HG02642 (cell line): Measurements from ENCODE around the gene EBF3.

ENCODE experiments used
- ATAC-seq: cut with Tn5 transposase; IDR thresholded peaks from one replicate; pipeline ENCODE4 v1.9.1; 2021; ENCODE audit warnings: mild to moderate bottlenecking; ENCODE audit not compliant: unreplicated experiment, poor library complexity

EBF3 gene

GRCh38 chr10:129914153-129914855, 49.8 kb downstream of the EBF3 start:
- ATAC-seq: no peak

GRCh38 chr10:129912986-129913695, 50.9 kb downstream of the EBF3 start:
- no peak for ATAC-seq

GRCh38 chr10:129912166-129912917, 51.7 kb downstream of the EBF3 start:
- ATAC-seq: no peak

- no peak for ATAC-seq
Observed at GRCh38 chr10:129911451-129912165, 52.5 kb downstream of the EBF3 start.

GRCh38 chr10:129910861-129911260, 53.2 kb downstream of the EBF3 start:
- ATAC-seq: no peak

- no peak for ATAC-seq
Observed at GRCh38 chr10:129909531-129910256, 54.4 kb downstream of the EBF3 start.

GRCh38 chr10:129909080-129909479, 55.0 kb downstream of the EBF3 start:
- no peak for ATAC-seq

- ATAC-seq: no peak
Observed at GRCh38 chr10:129908406-129908805, 55.7 kb downstream of the EBF3 start.

GRCh38 chr10:129905553-129905952, 58.5 kb downstream of the EBF3 start:
- no peak for ATAC-seq

- ATAC-seq: no peak
Observed at GRCh38 chr10:129904323-129904722, 59.8 kb downstream of the EBF3 start.

- ATAC-seq: no peak
Observed at GRCh38 chr10:129901389-129902006, 62.6 kb downstream of the EBF3 start.

GRCh38 chr10:129900825-129901224, 63.2 kb downstream of the EBF3 start:
- ATAC-seq: no peak

GRCh38 chr10:129899276-129900130, 64.6 kb downstream of the EBF3 start:
- ATAC-seq: no peak

- no peak for ATAC-seq
Observed at GRCh38 chr10:129898706-129899268, 65.3 kb downstream of the EBF3 start.

GRCh38 chr10:129897871-129898626, 66.0 kb downstream of the EBF3 start:
- ATAC-seq: no peak

- no peak for ATAC-seq
Observed at GRCh38 chr10:129896860-129897200, 67.2 kb downstream of the EBF3 start.

GRCh38 chr10:129896136-129896859, 67.8 kb downstream of the EBF3 start:
- ATAC-seq: no peak
